Lower leg skin (tissue), 4 donors: ENCODE data around the gene ARFIP1. TPM values are rescaled to one million over a fixed set of nuclear protein-coding genes. Genes with fewer than 3 reads are reported as not detected.
"Not testable (repeated sequence)": the region's sequence is repeated elsewhere in the genome, so short reads cannot be mapped to it uniquely, and the experiment has no call there.

Experiments used
- DNase-seq, 2 donors: peaks; one replicate each; pipeline ENCODE4 v3.0.0-alpha.2; 2019; ENCODE audit warnings: low spot score in 2 of 2
- H3K4me3 ChIP-seq: fragments of 200-600 bp; sonication (generic); 2 replicates; pipeline ENCODE4 v1.5.1; 2017; ENCODE audit warnings: mild to moderate bottlenecking, low read depth; ENCODE audit not compliant: poor library complexity, severe bottlenecking
- CTCF ChIP-seq, 3 donors: fragments of 450-650 bp; IDR thresholded peaks; one replicate each; pipeline ENCODE4 v1.5.1; 2016; ENCODE audit warnings: antibody characterized with exemption in 3 of 3, mild to moderate bottlenecking in 3 of 3, moderate library complexity in 2 of 3
- POLR2A ChIP-seq, 2 donors: fragments of 450-650 bp; IDR thresholded peaks; one replicate each; pipeline ENCODE4 v1.6.1; 2016 to 2017; ENCODE audit warnings: antibody characterized with exemption in 2 of 2, mild to moderate bottlenecking in 1 of 2, moderate library complexity in 1 of 2
- WGBS, 2 donors: methylation state at CpG; one replicate each; pipeline ENCODE4 v1.1.5; 2018; 5-methylcytosine and 5-hydroxymethylcytosine counted together
- intact Hi-C: fragments of 100-400 bp; cut with DNase I; formaldehyde crosslinking; loops from one replicate; pipeline ENCODE4 v1.15.0; 2023; ENCODE audit warnings: low total_unique reads
- total RNA-seq, 4 donors: library from RNA; depleted of rRNA; stranded (reverse); fragments of >200 nt; gene quantifications; one replicate each; pipeline ENCODE4 v1.1.0, GENCODE V29; 2016

ARFIP1 gene
- total RNA-seq, 4 donors from 2014 or later = 21.3 to 36.1 (median 33.2) TPM

DNA sequence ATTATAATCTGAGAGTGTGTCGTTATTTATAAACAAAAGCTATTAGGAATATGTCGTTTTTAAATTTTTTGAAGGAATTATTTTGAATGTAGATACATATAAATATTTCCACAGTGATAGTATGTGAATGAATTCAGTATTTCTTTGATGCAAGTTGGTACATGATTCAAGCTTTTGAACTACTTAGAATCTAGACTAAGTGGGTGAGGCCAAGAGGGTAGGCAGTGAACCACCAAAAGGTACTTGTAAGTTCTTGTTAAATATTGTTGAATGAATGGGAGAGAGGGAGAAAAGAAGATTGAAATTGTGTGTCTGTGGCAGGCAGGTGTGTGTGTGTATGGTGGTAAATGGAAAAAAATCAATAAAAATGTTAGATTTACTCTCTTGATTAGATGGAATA lies 69.6 kb downstream of the ARFIP1 start:
- intact Hi-C loops = loop anchor here (10.0 kb wide), 2 partner anchors 235 to 275 kb away; no protein-coding TSS in a partner anchor
- H3K4me3 ChIP-seq = no peak overlapping the region
- no peak for DNase-seq
- 57% methylated on average over 2 of the region's 2 CpGs for WGBS, 2 donors
- no peak for TF ChIP-seq CTCF (IDR thresholded peaks at IDR 0.05)
- TF ChIP-seq POLR2A (IDR thresholded peaks at IDR 0.05) = no peak

DNA sequence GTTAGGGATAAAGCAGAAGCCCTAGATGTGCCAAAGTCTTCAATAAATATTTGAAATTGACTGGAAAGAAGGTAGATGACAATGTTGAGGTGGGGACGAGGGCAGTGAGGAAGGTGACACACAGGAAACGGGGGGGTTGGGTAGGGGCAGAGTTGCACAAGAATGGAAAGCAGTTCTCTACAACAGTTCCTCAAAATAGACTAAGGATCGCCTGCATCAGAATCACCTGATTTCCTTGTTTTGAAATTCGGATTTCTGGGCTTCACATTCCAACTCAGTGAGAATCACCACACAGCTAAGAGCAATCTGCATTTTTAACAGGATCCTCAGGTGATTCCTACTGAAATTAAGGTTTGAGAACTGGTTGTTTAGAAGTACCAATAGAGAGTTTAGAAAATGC lies 70.6 kb downstream of the ARFIP1 start:
- intact Hi-C loops = no loop called here
- no peak overlapping the region for H3K4me3 ChIP-seq
- WGBS, 2 donors = 38 to 41% methylated on average over 4 of the region's 4 CpGs
- no peak for DNase-seq
- TF ChIP-seq CTCF (IDR thresholded peaks at IDR 0.05) (no peak), POLR2A (IDR thresholded peaks at IDR 0.05) (no peak)

GRCh38 chr4:152851226-152851625 lies 71.5 kb downstream of the ARFIP1 start:
- DNase-seq = no peak
- 65 to 75% methylated on average over 1 of the region's 1 CpG for WGBS, 2 donors
- TF ChIP-seq CTCF (IDR thresholded peaks at IDR 0.05) = no peak
- TF ChIP-seq POLR2A (IDR thresholded peaks at IDR 0.05) = no peak
- intact Hi-C loops = no loop called here
- H3K4me3 ChIP-seq = no peak overlapping the region

- TF ChIP-seq POLR2A (IDR thresholded peaks at IDR 0.05) (no peak), CTCF (IDR thresholded peaks at IDR 0.05) (no peak)
- DNase-seq = no peak
- 94 to 98% methylated on average over 2 of the region's 2 CpGs for WGBS, 2 donors
- no peak overlapping the region for H3K4me3 ChIP-seq
- intact Hi-C loops = no loop called here
Measured at GRCh38 chr4:152853293-152853692, 73.5 kb downstream of the ARFIP1 start.

DNA sequence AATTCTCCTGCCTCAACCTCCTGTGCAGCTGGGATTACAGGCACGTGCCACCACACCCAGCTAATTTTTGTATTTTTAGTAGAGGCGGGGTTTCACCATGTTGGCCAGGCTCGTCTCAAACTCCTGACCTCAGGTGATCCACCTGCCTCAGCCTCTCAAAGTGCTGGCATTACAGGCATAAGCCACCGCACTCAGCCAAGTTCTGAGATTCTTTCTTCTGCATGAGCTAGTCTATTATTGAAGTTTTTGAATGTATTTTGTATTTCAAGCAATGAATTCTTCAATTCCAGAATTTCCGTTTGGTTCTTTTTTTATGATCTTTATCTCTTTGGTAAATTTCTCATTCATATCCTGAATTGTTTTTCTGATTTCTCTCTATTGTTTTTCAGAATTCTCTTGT lies 74.3 kb downstream of the ARFIP1 start:
- intact Hi-C loops, H3K4me3 ChIP-seq, DNase-seq: not testable (repeated sequence)
- WGBS, 2 donors = 91 to 97% methylated on average over 5 of the region's 5 CpGs

DNA sequence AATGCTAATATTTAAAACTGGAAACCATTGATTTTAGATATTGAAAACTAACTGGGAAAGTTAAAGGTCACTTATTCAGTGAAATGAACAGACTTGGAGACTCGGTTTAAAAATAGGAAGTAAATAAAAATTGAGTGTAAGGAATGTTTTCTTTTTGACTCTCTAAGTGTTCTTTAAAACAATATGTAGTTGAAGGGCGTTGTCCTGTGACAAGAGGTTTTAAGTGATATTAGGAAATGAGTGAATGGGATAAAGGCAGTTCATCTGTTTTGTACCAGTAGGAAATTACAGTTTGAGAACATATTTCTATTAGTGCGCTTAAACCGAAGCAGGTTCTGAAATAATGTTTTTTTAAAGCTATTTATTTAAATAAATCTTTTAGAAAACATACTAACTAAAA lies 77.2 kb downstream of the ARFIP1 start:
- intact Hi-C loops = no loop called here
- TF ChIP-seq CTCF (IDR thresholded peaks at IDR 0.05) (no peak), POLR2A (IDR thresholded peaks at IDR 0.05) (no peak)
- 81 to 82% methylated on average over 4 of the region's 4 CpGs for WGBS, 2 donors
- H3K4me3 ChIP-seq = no peak overlapping the region
- DNase-seq = no peak
